SH-SY5Y (cell line): ENCODE data around the gene JADE3.

Experiments
- GATA2 ChIP-seq: IDR thresholded peaks from 2 replicates; pipeline ENCODE4 v1.6.1; 2011; ENCODE audit warnings: mild to moderate bottlenecking, low read depth, low read length
- GATA3 ChIP-seq: IDR thresholded peaks from 2 replicates; pipeline ENCODE4 v1.6.1; 2011; ENCODE audit warnings: low read depth, mild to moderate bottlenecking, low read length, moderate library complexity

GRCh38 chrX:46910415-46910814, 1.8 kb upstream of the JADE3 start:
- TF ChIP-seq GATA2 (no peak), GATA3 (no peak)
